H9 (cell line): ENCODE measurements around the gene ZSWIM6. TPM values are rescaled to one million over a fixed set of nuclear protein-coding genes. Genes with fewer than 3 reads are reported as not detected.

Source experiments
- DNase-seq: peaks from one replicate; pipeline ENCODE4 v3.0.0-alpha.2; 2017
- H2AFZ ChIP-seq: one replicate; pipeline ENCODE4 v1.6.1; 2013; ENCODE audit warnings: mild to moderate bottlenecking, low read length, control low read depth, moderate library complexity
- H2AK5ac ChIP-seq: 2 replicates; pipeline ENCODE4 v1.6.1; 2013; ENCODE audit warnings: low read length, control low read depth, mixed read lengths; ENCODE audit not compliant: insufficient read length
- H2BK120ac ChIP-seq: one replicate; pipeline ENCODE4 v1.6.1; 2013; ENCODE audit warnings: low read depth, mild to moderate bottlenecking, low read length, control low read depth, inconsistent platforms; ENCODE audit not compliant: poor library complexity, severe bottlenecking
- H2BK12ac ChIP-seq: 2 replicates; pipeline ENCODE4 v1.6.1; 2013; ENCODE audit warnings: low read length, control low read depth, mixed read lengths, low read depth; ENCODE audit not compliant: insufficient read length
- H2BK15ac ChIP-seq: 2 replicates; pipeline ENCODE4 v1.6.1; 2013; ENCODE audit warnings: low read depth, low read length, control low read depth
- H2BK20ac ChIP-seq: one replicate; pipeline ENCODE4 v1.6.1; 2013; ENCODE audit warnings: low read depth, mild to moderate bottlenecking, low read length, control low read depth, inconsistent platforms; ENCODE audit not compliant: poor library complexity, severe bottlenecking
- H2BK5ac ChIP-seq: 2 replicates; pipeline ENCODE4 v1.6.1; 2013; ENCODE audit warnings: low read length, control low read depth, mixed read lengths; ENCODE audit not compliant: insufficient read length
- H3K14ac ChIP-seq: 2 replicates; pipeline ENCODE4 v1.6.1; 2013; ENCODE audit warnings: low read length, control low read depth; ENCODE audit not compliant: insufficient read depth
- H3K18ac ChIP-seq: 2 replicates; pipeline ENCODE4 v1.6.1; 2013; ENCODE audit warnings: low read depth, mild to moderate bottlenecking, mixed read lengths, low read length, control low read depth; ENCODE audit not compliant: insufficient read length
- H3K23ac ChIP-seq: 2 replicates; pipeline ENCODE4 v1.6.1; 2013; ENCODE audit warnings: low read length, control low read depth, mixed read lengths, low read depth; ENCODE audit not compliant: insufficient read length
- H3K23me2 ChIP-seq: 2 replicates; pipeline ENCODE4 v1.6.1; 2013; ENCODE audit warnings: low read depth, mild to moderate bottlenecking, mixed read lengths, low read length, control low read depth; ENCODE audit not compliant: insufficient read length, poor library complexity, severe bottlenecking
- H3K27ac ChIP-seq: 2 replicates; pipeline ENCODE4 v1.5.1; 2013; ENCODE audit warnings: low read length, control low read depth, mixed read lengths, low read depth; ENCODE audit not compliant: insufficient read length
- H3K27me3 ChIP-seq: 2 replicates; pipeline ENCODE4 v1.6.1; 2013; ENCODE audit warnings: low read length, control low read depth, inconsistent platforms; ENCODE audit not compliant: insufficient read depth
- H3K4ac ChIP-seq: 2 replicates; pipeline ENCODE4 v1.6.1; 2013; ENCODE audit warnings: low read depth, mild to moderate bottlenecking, control low read depth, inconsistent platforms, low read length, moderate library complexity
- H3K4me1 ChIP-seq: 2 replicates; pipeline ENCODE4 v1.6.1; 2013; ENCODE audit warnings: low read length, control low read depth, inconsistent platforms; ENCODE audit not compliant: insufficient read depth
- H3K4me2 ChIP-seq: 2 replicates; pipeline ENCODE4 v1.6.1; 2013; ENCODE audit warnings: low read length, control low read depth, mixed read lengths; ENCODE audit not compliant: insufficient read length, insufficient read depth
- H3K56ac ChIP-seq: 2 replicates; pipeline ENCODE4 v1.6.1; 2013; ENCODE audit warnings: low read depth, mild to moderate bottlenecking, mixed read lengths, low read length, control low read depth; ENCODE audit not compliant: insufficient read length
- H3K79me1 ChIP-seq: 2 replicates; pipeline ENCODE4 v1.6.1; 2013; ENCODE audit warnings: low read depth, mild to moderate bottlenecking, moderate library complexity, low read length, control low read depth, inconsistent platforms; ENCODE audit not compliant: insufficient read depth, poor library complexity, severe bottlenecking
- H3K79me2 ChIP-seq: 2 replicates; pipeline ENCODE4 v1.6.1; 2013; ENCODE audit warnings: low read length, control low read depth, inconsistent platforms; ENCODE audit not compliant: insufficient read depth
- H3K9ac ChIP-seq: 2 replicates; pipeline ENCODE4 v1.6.1; 2013; ENCODE audit warnings: low read length, control low read depth, mixed read lengths; ENCODE audit not compliant: insufficient read length; ENCODE audit errors: extremely low read depth
- H3K9me3 ChIP-seq: one replicate; pipeline ENCODE4 v1.6.1; 2013; ENCODE audit warnings: low read depth, low read length, inconsistent platforms; ENCODE audit not compliant: control insufficient read depth
- H3T11ph ChIP-seq: one replicate; pipeline ENCODE4 v1.6.1; 2013; ENCODE audit warnings: mild to moderate bottlenecking, low read length, control low read depth, inconsistent platforms
- H4K20me1 ChIP-seq: one replicate; pipeline ENCODE4 v1.6.1; 2013; ENCODE audit not compliant: control insufficient read depth, insufficient read length, insufficient read depth
- H4K5ac ChIP-seq: 2 replicates; pipeline ENCODE4 v1.6.1; 2013; ENCODE audit warnings: low read depth, mild to moderate bottlenecking, mixed read lengths, low read length, control low read depth; ENCODE audit not compliant: insufficient read length
- H4K8ac ChIP-seq: replicated peaks from 2 replicates; pipeline ENCODE4 v1.6.1; 2013; ENCODE audit warnings: low read length, control low read depth, mixed read lengths, low read depth; ENCODE audit not compliant: insufficient read length
- H4K91ac ChIP-seq: 2 replicates; pipeline ENCODE4 v1.6.1; 2013; ENCODE audit warnings: low read depth, mild to moderate bottlenecking, moderate library complexity, mixed read lengths, low read length, control low read depth; ENCODE audit not compliant: insufficient read length
- H3K27ac Mint-ChIP-seq, 3 experiments: 2 replicates in 2 of 3; 3 replicates in 1 of 3; pipeline ENCODE4 v1.8.0; 2020 to 2021; ENCODE audit warnings: mixed read lengths in 3 of 3, mild to moderate bottlenecking in 1 of 3, moderate library complexity in 1 of 3
- H3K27me3 Mint-ChIP-seq: 2 replicates; pipeline ENCODE4 v1.8.0; 2021; ENCODE audit warnings: low read depth, mild to moderate bottlenecking, moderate library complexity, mixed read lengths
- H3K36me3 Mint-ChIP-seq, 3 experiments: 2 replicates in 2 of 3; 3 replicates in 1 of 3; pipeline ENCODE4 v1.8.0; 2020 to 2021; ENCODE audit warnings: low read depth in 3 of 3, mixed read lengths in 3 of 3; ENCODE audit not compliant: insufficient read depth in 1 of 3
- H3K4me1 Mint-ChIP-seq, 2 experiments: 2 replicates each; pipeline ENCODE4 v1.8.0; 2020; ENCODE audit warnings: mixed read lengths in 2 of 2
- H3K4me3 Mint-ChIP-seq, 2 experiments: 2 replicates in 1 of 2; 3 replicates in 1 of 2; pipeline ENCODE4 v1.8.0; 2020 to 2021; ENCODE audit warnings: mild to moderate bottlenecking in 2 of 2, mixed read lengths in 2 of 2, moderate library complexity in 1 of 2
- H3K9me3 Mint-ChIP-seq, 2 experiments: 2 replicates in 1 of 2; 3 replicates in 1 of 2; pipeline ENCODE4 v1.8.0; 2020; ENCODE audit warnings: mild to moderate bottlenecking in 2 of 2, mixed read lengths in 2 of 2, moderate library complexity in 1 of 2
- WGBS: extraction: QIAGEN DNeasy Blood & Tissue Kit; methylation state at CpG from one replicate; pipeline ENCODE4 v1.1.7; 2013; ENCODE audit warnings: missing lambda C conversion rate, low lambda C conversion rate, mixed read lengths; ENCODE audit not compliant: insufficient read length; ENCODE audit errors: extremely low coverage; 5-methylcytosine and 5-hydroxymethylcytosine counted together
- total RNA-seq: library from RNA; stranded (reverse); gene quantifications from 2 replicates; pipeline ENCODE4 v1.2.1, GENCODE V29; 2021
- TF ChIP-seq, protein P1 (sequence below): fragments of 200-600 bp; sonication (generic); conservative IDR thresholded peaks from 3 replicates; pipeline ENCODE4 v1.8.0; 2021; ENCODE audit warnings: antibody characterized with exemption, mild to moderate bottlenecking

ZSWIM6 gene
- total RNA-seq, 1 experiment from 2014 or later = 11.5 TPM

DNA sequence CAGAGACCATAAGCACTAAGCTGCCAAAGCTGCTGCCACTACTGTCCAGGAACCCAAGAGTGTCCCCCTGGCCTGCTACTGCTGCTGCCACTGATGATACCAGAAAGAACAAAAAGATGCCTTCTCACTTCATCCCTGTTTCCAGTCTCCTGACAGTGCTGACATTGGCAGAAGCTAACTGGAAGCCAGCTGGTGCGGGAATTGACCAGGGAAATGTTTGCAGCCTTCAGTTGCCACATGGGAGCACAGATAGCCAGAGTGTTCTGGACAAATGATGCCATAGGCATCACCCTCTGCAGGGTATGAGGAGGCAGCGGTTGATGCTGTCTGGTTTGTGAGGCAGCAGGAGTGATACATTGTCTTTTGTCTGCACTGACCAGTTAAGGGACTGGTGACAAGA is 258.4 kb downstream of the ZSWIM6 start:
- H2AFZ ChIP-seq = no peak overlapping the region
- no peak overlapping the region for H3K4me2 ChIP-seq
- H2BK15ac ChIP-seq = no peak overlapping the region
- H3K9me3 ChIP-seq = no peaks in the 10 kb centered on the region
- H4K8ac ChIP-seq = no peak overlapping the region
- no peak overlapping the region for H3K4me3 Mint-ChIP-seq
- H3K79me2 ChIP-seq = no peaks in the 10 kb centered on the region
- no peak overlapping the region for H2AK5ac ChIP-seq
- H4K20me1 ChIP-seq = no peaks in the 10 kb centered on the region
- H3K9ac ChIP-seq = no peak overlapping the region
- no peak overlapping the region for H3K27ac ChIP-seq
- no peak overlapping the region for H4K91ac ChIP-seq
- no peaks in the 10 kb centered on the region; the same call in 1 of the 2 replicates for H3K27me3 Mint-ChIP-seq
- no peak overlapping the region; a peak in 1 of 7 replicates for H3K27ac Mint-ChIP-seq
- peaks cover 0 to 6% (median 2%) of the 10 kb centered on the region in 3 experiments; a peak in 2 of 7 replicates for H3K36me3 Mint-ChIP-seq
- no peak for DNase-seq
- no peak overlapping the region for H3K23ac ChIP-seq
- no peaks in the 10 kb centered on the region for H3K79me1 ChIP-seq
- no peak overlapping the region for H2BK5ac ChIP-seq
- no peaks in the 10 kb centered on the region for H3K27me3 ChIP-seq
- no peak overlapping the region for H3K4ac ChIP-seq
- H4K5ac ChIP-seq = no peak overlapping the region
- H3K18ac ChIP-seq = no peak overlapping the region
- H3K56ac ChIP-seq = no peak overlapping the region
- H2BK120ac ChIP-seq = no peak overlapping the region
- no peak overlapping the region for H3K14ac ChIP-seq
- peaks cover 6 to 8% of the 10 kb centered on the region in 2 experiments; a peak in 4 of 5 replicates for H3K9me3 Mint-ChIP-seq
- H3K4me1 ChIP-seq = no peaks in the 10 kb centered on the region
- no peak overlapping the region for H2BK20ac ChIP-seq
- no CpG with 5 or more reads among the region's 2 CpGs for WGBS
- TF ChIP-seq, protein P1, sequence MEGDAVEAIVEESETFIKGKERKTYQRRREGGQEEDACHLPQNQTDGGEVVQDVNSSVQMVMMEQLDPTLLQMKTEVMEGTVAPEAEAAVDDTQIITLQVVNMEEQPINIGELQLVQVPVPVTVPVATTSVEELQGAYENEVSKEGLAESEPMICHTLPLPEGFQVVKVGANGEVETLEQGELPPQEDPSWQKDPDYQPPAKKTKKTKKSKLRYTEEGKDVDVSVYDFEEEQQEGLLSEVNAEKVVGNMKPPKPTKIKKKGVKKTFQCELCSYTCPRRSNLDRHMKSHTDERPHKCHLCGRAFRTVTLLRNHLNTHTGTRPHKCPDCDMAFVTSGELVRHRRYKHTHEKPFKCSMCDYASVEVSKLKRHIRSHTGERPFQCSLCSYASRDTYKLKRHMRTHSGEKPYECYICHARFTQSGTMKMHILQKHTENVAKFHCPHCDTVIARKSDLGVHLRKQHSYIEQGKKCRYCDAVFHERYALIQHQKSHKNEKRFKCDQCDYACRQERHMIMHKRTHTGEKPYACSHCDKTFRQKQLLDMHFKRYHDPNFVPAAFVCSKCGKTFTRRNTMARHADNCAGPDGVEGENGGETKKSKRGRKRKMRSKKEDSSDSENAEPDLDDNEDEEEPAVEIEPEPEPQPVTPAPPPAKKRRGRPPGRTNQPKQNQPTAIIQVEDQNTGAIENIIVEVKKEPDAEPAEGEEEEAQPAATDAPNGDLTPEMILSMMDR = no peak
- H3K4me1 Mint-ChIP-seq = no peaks in the 10 kb centered on the region
- H3K23me2 ChIP-seq = no peaks in the 10 kb centered on the region
- no peak overlapping the region for H2BK12ac ChIP-seq
- H3T11ph ChIP-seq = no peak overlapping the region
